SH-SY5Y (cell line): ENCODE measurements around the gene ANTXR1.

Source experiments
- GATA2 ChIP-seq: IDR thresholded peaks from 2 replicates; pipeline ENCODE4 v1.6.1; 2011; ENCODE audit warnings: mild to moderate bottlenecking, low read depth, low read length
- GATA3 ChIP-seq: IDR thresholded peaks from 2 replicates; pipeline ENCODE4 v1.6.1; 2011; ENCODE audit warnings: low read depth, mild to moderate bottlenecking, low read length, moderate library complexity

DNA sequence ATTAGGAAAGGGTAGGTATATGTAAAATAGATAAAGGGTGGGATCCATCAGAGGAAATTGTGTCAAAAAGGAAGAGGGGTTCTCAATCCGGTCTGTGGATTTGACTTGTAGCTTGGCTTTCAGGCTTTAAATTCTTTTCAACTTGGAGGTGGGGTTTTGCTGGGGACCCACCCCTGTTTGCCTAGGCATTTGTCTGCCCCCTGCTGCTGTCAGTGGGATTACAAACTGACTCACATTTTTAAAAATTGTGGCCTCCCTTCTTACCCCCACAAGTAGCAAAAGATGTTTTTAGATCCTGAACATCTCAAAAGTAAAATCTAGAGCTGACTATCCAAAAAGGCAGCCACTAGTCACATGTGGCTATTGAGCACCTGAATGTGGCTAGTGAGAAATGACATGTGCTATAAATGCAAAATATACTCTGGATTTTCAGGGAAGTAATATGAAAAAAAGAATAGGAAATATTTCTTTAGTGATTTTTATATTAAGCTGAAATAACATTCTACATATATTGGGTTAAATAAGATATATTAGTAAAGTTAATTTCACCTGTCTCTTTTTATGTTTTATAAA lies 195.1 kb downstream of the ANTXR1 start:
- TF ChIP-seq GATA3 (no peak), GATA2 (no peak)
